Brain microvascular endothelial cell (primary cell): Measurements from ENCODE around the gene LRRC15.
A peak's percentile ranks its signal among the peaks of the same experiment; 100 is the strongest.

ENCODE experiments used
- DNase-seq: peaks from one replicate; pipeline ENCODE4 v3.0.0-alpha.2; 2020
- H3K27ac ChIP-seq: fragments of 250-450 bp; sonication (Bioruptor Pico); 2 replicates; pipeline ENCODE4 v1.5.1; 2020; ENCODE audit warnings: mild to moderate bottlenecking, moderate library complexity
- H3K27me3 ChIP-seq: fragments of 250-450 bp; sonication (Bioruptor Pico); replicated peaks from 2 replicates; pipeline ENCODE4 v1.5.1; 2020; ENCODE audit warnings: mild to moderate bottlenecking
- H3K36me3 ChIP-seq: fragments of 250-450 bp; sonication (Bioruptor Pico); replicated peaks from 2 replicates; pipeline ENCODE4 v1.5.1; 2020; ENCODE audit warnings: mild to moderate bottlenecking
- H3K4me3 ChIP-seq: 2 replicates; pipeline ENCODE4 v1.5.1; 2011; ENCODE audit warnings: low read depth, mild to moderate bottlenecking, control low read depth, low read length, moderate library complexity
- CTCF ChIP-seq: IDR thresholded peaks from 2 replicates; pipeline ENCODE4 v1.5.1; 2011; ENCODE audit warnings: low read depth, mild to moderate bottlenecking, moderate library complexity, low read length, control low read depth, inconsistent platforms; ENCODE audit errors: missing control alignments
- in situ Hi-C: cut with HindIII; loops from 2 replicates; pipeline ENCODE4 v1.10.0; 2017; ENCODE audit warnings: low sequenced_read_pairs, low pct_ligation_motif_present

The LRRC15 gene

GRCh38 chr3:194330579-194330978, 39.0 kb downstream of the LRRC15 start:
- Histone ChIP-seq H3K4me3 (no peak overlapping the region), H3K27ac (no peak overlapping the region), H3K36me3 (no peaks in the 10 kb centered on the region), H3K27me3 (no peaks in the 10 kb centered on the region)
- in situ Hi-C loops = no loop called here
- no peak for TF ChIP-seq CTCF
- DNase-seq = no peak

- DNase-seq = no peak
- no peaks in the 10 kb centered on the region for H3K36me3 ChIP-seq
- no peaks in the 10 kb centered on the region for H3K27me3 ChIP-seq
- no peak overlapping the region for H3K27ac ChIP-seq
- no peak overlapping the region for H3K4me3 ChIP-seq
- TF ChIP-seq CTCF = no peak
- in situ Hi-C loops = no loop called here
Measured at GRCh38 chr3:194330160-194330559, 39.4 kb downstream of the LRRC15 start.

GRCh38 chr3:194329583-194329965, 40.0 kb downstream of the LRRC15 start:
- H3K27me3 ChIP-seq = no peaks in the 10 kb centered on the region
- H3K27ac ChIP-seq = no peak overlapping the region
- H3K36me3 ChIP-seq = no peaks in the 10 kb centered on the region
- H3K4me3 ChIP-seq = no peak overlapping the region
- no peak for TF ChIP-seq CTCF
- in situ Hi-C loops = no loop called here
- DNase-seq = no peak

GRCh38 chr3:194328942-194329582, 40.5 kb downstream of the LRRC15 start:
- H3K27ac ChIP-seq = no peak overlapping the region

GRCh38 chr3:194328053-194328657, 41.4 kb downstream of the LRRC15 start:
- Histone ChIP-seq H3K27me3 (no peaks in the 10 kb centered on the region), H3K4me3 (no peak overlapping the region), H3K27ac (no peak overlapping the region), H3K36me3 (no peaks in the 10 kb centered on the region)
- in situ Hi-C loops = no loop called here
- peak; percentile 28 for DNase-seq
- TF ChIP-seq CTCF = no peak

More at GRCh38 chr3:194328942-194329582, 40.5 kb downstream of the LRRC15 start:
- in situ Hi-C loops = no loop called here
- Histone ChIP-seq H3K27me3 (no peaks in the 10 kb centered on the region), H3K4me3 (no peak overlapping the region), H3K36me3 (no peaks in the 10 kb centered on the region)
- DNase-seq = no peak
- no peak for TF ChIP-seq CTCF
